ENCODE data around the gene DBH.

DBH gene

GRCh38 chr9:133635533-133636531 lies at the start of gene DBH:
DBH (plus strand) TSS chr9:133636363; CDS start chr9:133636372, 9 bp downstream.
- DNase-seq (ENCODE audit: low spot score) = no peak

- DNase-seq (ENCODE audit: low spot score) = no peak
These were observed 49.1 kb upstream of the DBH start for GRCh38 chr9:133587051-133587450.

DNA sequence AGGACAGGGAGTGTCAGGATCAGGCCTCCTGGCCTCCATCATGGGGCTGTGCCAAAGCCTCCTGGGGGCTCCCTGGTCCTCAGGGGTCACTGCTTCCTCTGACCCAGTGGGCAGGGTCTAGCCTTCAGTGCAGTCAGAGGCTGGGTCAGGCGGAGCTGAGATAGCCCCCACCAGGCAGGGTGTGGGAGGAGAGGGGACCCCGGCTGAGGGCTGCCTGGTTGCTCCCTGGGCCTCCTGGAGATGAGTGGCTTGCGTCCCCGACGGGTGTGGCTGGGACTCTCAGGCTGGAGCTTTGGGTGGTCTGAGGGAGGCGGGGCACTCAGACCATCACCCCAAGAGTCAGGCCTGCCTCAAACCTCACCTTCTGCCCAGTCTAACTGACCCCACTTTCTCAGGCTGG lies 48.7 kb upstream of the DBH start:
- no peak for DNase-seq (ENCODE audit: low spot score)

DNA sequence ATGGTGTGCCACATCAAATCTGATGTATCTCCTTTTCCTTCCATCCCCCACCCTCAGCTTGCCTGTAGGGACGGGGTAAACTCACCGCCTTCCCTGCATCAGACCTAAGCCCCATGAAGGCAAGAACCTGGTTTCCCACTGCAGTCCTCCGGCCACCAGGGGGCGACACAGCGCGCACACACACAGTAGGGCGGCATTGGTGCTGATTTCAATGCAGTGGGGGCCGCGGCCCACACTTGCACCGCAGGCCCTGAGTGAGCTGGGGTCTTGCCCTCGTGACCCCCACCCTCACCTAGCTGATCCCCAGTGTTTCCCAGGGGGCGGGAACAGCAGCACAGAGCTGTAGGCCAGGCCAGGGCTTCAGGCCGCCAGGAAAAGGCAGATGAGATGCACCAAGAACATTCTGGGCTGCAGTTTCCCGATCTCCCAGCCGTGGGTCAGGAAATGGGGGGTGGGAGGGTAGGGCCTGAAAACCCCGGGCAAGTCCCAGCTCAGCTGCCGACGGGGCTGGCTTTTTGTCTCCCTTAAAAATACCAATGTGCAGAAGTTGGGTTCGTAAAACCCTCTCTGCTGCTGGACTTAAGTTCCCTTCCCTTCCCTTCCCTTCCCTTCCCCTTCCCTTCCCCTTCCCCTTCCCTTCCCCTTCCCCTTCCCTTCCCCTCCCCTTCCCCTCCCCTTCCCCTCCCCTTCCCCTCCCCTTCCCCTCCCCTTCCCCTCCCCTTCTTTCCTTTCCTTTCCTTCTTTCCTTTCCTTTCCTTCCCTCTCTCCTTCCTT lies 46.5 kb upstream of the DBH start:
- no peak for DNase-seq (ENCODE audit: low spot score)

- no peak for DNase-seq (ENCODE audit: low spot score)
These were observed 45.8 kb upstream of the DBH start for GRCh38 chr9:133590231-133590855.

DNA sequence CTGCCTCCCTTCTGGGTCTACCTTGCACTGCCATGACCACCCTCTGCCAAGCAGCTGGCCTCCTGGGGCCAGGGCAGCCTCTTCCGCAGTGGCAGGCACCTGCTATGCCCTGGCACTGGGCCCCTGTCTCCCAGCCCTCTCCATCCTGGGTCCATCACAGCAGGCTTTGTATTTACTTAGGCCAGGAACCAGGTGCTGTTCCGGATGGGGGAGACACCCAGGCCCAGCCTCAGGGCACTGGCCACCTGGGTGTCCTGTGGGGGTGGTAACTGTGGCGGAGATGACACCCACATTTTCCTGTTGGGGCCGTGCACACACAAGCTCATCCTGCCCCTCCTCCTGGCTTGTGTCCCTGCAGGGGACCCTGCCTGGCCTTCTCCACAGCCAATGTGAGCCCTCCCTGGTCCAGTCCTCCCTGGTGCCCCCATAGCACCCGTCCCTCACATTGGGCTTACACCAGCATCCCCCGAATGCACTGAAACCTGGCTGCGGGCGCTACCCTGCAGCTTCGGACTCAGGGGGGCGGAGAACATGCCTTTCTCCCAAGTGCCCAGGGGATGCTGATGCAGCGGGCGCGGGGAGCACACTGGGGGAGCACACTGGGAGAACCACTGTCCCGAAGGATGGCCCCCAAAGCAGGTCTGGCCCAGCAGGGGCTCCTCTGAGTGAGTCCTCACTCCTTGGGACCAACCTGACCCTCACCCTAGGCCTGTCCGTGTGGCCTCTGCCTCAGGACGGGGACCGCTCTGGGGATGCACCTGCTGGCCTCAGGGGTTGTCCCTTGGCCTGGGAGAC lies 44.9 kb upstream of the DBH start:
- no peak for DNase-seq (ENCODE audit: low spot score)

DNA sequence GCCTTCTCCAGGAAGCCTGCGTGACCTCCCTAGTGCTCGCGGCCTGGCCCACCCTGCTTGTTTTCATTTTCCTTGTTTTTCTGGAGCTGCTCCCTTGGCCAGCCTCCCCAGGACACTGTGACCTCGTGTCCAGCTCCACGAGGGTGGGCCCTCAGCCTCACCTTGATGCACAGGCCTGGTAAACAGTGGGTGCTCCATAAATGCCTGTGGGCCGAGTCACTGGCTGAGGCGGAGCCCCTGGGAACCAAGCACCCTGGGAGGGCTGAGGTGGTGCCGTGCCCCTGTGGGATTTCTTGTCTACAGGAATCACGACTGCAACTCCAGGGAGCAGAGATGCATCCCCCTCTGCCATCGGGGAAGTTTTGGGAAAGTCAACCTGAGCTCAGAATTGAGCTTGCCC lies 44.2 kb upstream of the DBH start:
- no peak for DNase-seq (ENCODE audit: low spot score)

DNA sequence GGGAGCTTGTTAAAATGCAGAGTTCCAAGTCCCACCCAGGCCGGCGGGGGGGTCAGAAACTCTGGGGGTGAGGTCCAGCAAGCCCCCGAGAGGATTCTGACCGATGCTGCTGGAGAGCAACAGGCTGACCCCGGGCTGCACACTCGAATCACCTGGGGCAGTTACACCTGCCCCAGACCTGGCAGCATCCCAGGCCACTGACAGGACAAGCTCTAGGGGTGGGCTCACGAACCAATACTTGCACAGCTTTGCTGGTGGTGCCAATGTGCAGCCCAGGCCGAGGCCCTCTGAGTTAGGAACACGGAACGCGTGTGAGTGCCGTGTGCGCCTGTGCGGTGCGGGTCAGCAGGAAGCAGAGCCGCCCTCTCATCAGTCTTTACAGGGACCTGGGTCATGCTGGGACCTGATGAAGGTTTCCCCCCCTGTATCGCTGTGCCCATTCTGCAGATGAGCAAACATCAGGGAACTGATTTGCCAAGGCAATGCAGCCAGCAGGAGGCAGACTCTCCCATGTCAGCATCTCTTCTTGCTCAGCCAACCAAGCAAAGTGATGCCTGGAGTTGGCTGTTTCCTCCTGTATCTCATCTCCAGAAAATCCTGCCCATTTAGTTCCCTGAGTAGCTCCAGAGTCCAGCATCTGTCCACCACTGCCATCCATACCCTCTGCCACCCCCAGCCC lies 43.3 kb upstream of the DBH start:
- DNase-seq (ENCODE audit: low spot score) = no peak

DNA sequence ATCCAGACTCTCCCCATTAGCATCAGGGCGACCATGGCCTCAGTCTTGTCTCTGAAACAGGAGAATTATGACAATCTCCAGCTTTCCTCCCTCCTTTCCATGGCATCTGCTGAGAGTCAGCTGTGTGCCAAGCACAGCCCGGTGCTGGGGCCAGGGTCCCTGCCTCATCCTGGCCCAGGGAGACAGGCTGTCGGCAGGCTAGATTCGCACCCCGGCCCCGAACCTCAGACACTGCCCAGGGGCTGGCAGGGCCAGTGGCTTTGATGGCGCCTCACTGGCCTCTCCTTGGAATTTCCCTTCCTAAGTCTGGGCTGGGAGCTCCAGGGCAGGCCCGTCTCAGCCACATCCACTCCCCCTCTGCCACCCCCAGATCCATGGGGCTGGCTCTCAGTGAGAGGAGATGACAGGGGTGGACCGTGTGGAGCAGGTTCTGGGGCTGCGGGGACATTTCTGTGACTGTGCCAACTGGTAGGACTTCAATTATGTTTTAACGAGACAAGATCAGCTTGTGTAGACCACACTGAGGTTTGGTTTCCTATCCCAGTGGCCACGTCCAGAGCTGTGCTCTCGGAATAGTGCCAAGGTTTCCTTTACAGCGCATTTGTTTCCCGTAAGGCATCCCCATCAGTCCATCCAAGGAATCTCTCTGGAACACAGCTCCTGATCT lies 42.4 kb upstream of the DBH start:
- no peak for DNase-seq (ENCODE audit: low spot score)

DNA sequence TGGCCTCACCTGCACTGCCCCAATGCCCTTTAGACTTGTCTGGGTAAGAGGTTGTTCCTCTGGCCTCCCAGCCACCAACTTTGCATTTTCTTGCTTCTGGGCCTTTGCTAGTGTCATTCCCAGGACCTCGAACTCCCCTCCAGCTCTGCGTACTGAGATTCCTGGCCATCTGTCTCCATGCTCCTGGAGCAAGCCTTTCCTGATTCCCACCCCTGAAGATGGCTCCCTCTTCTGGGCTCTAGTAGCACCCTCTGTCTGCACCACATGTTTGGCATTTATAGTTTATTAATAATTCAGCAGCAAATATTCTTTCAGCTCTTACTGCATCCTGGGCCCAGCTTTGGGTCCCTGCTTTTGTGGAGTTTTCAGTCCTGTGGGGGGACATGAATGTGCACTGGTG lies 41.9 kb upstream of the DBH start:
- DNase-seq (ENCODE audit: low spot score) = no peak

DNA sequence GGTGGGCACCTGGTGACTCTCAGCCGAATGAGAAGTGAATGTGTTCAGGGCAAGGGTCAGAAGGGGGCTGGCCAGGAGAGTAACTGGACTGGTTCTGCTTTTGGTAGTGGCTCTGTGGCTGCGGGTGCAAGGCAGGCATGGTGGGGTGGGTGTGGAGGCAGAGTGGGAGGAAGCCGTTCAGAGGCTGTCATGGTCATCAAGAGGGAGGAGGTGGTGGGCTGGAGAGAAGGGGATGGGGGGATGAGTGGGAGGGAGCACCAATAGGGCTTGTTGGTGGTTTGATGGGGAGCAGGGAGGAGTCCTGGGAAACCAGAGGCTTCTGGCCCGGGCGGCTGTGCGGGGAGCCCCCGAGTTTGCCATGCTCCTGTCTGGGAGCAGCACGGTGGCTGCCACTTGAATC lies 40.3 kb upstream of the DBH start:
- no peak for DNase-seq (ENCODE audit: low spot score)

GRCh38 chr9:133597316-133597957 lies 38.7 kb upstream of the DBH start:
- peak; percentile 32 for DNase-seq (ENCODE audit: low spot score)

DNA sequence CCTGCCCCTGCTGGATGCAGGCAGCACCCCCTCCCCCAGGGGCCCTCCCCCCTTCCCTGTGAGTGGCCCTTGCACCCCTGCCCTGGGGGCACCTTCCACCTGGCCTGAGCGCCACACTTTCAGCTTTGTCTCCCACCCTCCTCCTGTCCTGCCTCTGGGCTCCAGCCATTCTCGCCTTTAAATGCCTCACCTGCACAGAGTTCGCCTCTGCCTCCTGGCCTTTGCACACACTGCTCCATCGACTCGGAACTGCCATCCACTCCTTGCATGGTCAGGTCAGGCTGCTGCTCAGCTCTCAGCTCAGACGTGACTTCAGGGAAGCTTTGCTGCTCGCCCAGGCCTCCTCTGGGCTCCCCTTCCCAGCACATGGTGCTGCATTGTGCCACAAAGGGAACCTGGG lies 37.2 kb upstream of the DBH start:
- no peak for DNase-seq (ENCODE audit: low spot score)

DNA sequence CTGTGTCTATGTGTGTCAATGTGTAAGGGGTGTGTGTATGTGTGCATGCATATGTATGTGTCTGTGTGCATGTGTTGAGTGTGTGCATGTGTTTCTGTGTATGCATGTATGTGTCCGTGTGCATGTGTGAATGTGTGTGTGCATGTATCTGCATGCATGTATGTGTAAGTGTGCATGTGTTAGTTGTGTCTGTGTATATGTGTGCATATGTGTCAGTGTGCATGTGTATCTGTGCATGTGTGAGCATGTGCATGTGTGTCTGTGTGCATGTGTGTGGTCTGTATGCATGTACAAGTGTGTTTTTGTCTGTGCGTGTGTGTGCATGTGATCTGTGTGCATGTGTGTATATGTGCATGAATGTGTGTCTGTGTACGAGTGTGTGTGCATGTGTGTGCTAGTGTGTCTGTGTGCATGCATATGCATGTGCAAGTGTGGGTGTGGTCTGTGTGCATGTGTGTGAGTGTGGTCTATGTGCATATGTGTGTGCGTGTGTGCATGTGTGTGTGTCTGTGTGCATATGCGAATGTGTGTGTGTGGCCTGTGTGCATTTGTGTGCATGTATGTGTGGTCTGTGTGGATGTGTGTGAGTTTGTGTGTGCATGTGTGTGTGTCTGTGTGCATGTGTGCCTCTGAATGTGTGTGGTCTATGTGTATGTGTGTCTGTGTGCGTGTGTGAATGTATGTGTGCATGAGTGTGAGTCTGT lies 36.5 kb upstream of the DBH start:
- no peak for DNase-seq (ENCODE audit: low spot score)

DNA sequence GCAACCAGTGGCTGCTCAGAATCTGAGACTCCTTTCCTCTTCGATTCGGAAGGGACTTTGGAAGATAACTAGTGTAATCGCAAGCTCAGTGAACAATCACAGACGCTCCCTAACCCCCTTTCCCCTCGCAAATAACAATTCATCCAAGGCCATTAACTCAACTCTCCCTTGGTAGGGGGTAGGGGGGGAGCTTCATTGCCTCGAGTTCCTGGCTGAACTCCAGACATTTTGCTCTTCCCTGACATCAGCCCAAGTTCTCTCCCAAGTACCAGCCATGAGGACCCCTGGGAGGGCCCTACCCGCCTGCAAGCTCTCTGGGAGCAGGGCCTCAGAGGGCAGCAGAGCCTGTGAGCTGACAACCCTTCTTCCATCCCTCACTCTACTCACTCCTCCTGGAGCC lies 35.4 kb upstream of the DBH start:
- DNase-seq (ENCODE audit: low spot score) = no peak

GRCh38 chr9:133601746-133602145 lies 34.4 kb upstream of the DBH start:
- no peak for DNase-seq (ENCODE audit: low spot score)

DNA sequence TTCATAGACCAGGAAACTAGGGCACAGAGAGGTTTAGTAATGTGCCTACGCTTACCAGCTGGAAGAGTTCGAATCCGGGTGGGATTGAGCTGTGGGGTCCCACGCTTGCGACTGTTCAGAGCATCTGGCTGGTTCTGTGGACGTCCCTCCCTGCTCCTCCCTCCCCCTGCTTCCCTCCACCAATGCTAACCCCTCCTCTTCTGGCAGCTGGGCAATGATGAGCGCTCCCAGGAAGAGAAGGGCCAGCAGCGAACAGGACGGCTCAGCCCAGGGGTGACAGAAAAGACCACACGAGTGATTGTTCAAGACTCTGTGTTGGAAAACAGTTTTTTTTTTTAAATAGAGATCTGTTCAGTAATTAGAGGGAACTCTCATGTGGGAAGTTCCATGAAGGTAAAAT lies 33.9 kb upstream of the DBH start:
- DNase-seq (ENCODE audit: low spot score) = no peak

DNA sequence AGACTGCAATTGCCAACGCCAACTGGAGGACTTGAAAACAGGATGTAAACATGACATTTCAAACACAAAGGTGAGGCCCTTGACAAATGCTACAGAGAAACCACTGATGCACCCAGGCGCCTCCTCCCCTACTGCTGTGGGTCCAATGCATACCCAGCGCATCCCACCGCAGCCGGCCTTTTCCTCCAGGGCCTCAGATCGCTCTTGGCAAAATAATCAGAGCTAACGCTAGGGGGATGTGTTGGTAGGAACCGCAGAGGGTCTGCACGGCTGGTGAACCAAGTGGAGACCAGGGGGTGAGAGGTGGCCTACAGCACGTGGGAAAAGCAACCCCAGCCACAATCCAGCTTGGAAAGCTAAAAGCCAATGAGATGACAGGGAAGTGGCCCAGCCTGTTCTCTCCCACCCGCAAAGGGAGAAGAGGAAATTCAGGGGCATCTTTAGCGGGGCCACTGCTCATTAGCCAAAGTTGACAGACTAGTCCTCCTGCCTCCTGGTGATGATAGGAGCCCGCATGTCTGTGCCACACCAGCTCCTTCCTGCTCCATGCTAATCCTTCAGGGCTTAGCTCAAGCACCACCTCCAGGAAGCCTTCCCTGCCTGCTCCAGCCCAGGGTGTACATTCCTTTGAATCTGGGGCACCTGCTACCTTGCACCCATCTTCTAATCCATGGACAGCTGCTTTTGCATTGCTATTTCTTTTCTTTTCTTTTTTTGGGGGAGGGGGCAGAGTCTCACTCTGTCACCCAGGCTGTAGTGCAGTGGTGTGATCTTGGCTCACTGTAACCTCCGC lies 32.8 kb upstream of the DBH start:
- no peak for DNase-seq (ENCODE audit: low spot score)

DNA sequence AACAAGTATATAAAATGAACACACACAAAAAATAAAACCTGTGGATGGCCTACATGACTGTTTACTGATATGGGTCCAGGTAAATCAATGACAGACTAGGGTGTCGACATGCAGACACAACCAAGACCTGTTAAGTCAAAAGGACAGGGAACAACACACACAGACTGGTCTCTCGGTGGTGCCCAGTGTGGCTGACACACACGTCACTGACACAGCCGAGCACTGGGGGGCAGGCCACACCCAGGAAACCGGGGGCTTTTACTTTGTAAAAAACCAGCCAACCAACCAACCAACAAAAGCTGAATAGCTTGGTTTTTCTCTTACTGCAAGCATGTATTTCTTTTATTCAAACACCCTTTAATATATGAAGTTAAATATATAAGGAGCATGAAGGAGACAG lies 31.9 kb upstream of the DBH start:
- DNase-seq (ENCODE audit: low spot score) = peak; percentile 31

All from RKO (cell line).